Measurements from ENCODE around the gene EIF2S2. TPM values are rescaled to one million over a fixed set of nuclear protein-coding genes. Genes with fewer than 3 reads are reported as not detected.

Gene EIF2S2
- total and polyA plus RNA-seq, 2 experiments from 2014 or later = 124 to 194 TPM

- H3K36me3 Mint-ChIP-seq (ENCODE audit: low read depth) = peaks cover 11% of the 10 kb centered on the region
- Histone ChIP-seq H3K79me2 (replicated peaks; ENCODE audit: insufficient read depth) (peaks cover 17% of the 10 kb centered on the region), H3F3A (replicated peaks; ENCODE audit: low read depth) (no peaks in the 10 kb centered on the region; the same call in 1 of the 2 replicates), H3K36me3 (ENCODE audit: insufficient read depth) (no peaks in the 10 kb centered on the region), H3K4me1 (ENCODE audit: insufficient read depth) (peaks cover 6% of the 10 kb centered on the region), H3K4me2 (no peak overlapping the region), H3K27ac (ENCODE audit: low read depth) (no peak overlapping the region), H3K9me2 (ENCODE audit: insufficient read depth) (no peaks in the 10 kb centered on the region), H4K20me1 (replicated peaks; ENCODE audit: insufficient read depth) (peaks cover 8% of the 10 kb centered on the region), H2AFZ (no peak overlapping the region), H3K27me3 (ENCODE audit: insufficient read depth) (no peaks in the 10 kb centered on the region), H3K4me3 (no peak overlapping the region)
- DNase-seq (ENCODE audit: low spot score) = no peak
- H3K9me3 Mint-ChIP-seq = no peaks in the 10 kb centered on the region
- TF ChIP-seq POLR2AphosphoS5 (IDR thresholded peaks at IDR 0.05; ENCODE audit: low read depth) (no peak), ZNF331 (CRISPR knock-in tag; IDR thresholded peaks at IDR 0.05; ENCODE audit: low read depth) (no peak), EZH2 (IDR thresholded peaks at IDR 0.05; ENCODE audit: low read depth, unreplicated experiment) (no peak), NANOG (IDR thresholded peaks at IDR 0.05; ENCODE audit: borderline replicate concordance) (no peak), STAT1 (IDR thresholded peaks at IDR 0.05; ENCODE audit: unreplicated experiment) (no peak), CREB1 (CRISPR knock-in tag; IDR thresholded peaks at IDR 0.05; ENCODE audit: low read depth) (no peak), REST (IDR thresholded peaks at IDR 0.05; ENCODE audit: unreplicated experiment) (no peak), JUNB (IDR thresholded peaks at IDR 0.05; ENCODE audit: unreplicated experiment) (no peak), ZNF114 (CRISPR knock-in tag; IDR thresholded peaks at IDR 0.05) (no peak), EZH2phosphoT487 (IDR thresholded peaks at IDR 0.05; ENCODE audit: unreplicated experiment) (no peak), ZNF462 (CRISPR knock-in tag; IDR thresholded peaks at IDR 0.05) (no peak)
- TF ChIP-seq, protein P1, sequence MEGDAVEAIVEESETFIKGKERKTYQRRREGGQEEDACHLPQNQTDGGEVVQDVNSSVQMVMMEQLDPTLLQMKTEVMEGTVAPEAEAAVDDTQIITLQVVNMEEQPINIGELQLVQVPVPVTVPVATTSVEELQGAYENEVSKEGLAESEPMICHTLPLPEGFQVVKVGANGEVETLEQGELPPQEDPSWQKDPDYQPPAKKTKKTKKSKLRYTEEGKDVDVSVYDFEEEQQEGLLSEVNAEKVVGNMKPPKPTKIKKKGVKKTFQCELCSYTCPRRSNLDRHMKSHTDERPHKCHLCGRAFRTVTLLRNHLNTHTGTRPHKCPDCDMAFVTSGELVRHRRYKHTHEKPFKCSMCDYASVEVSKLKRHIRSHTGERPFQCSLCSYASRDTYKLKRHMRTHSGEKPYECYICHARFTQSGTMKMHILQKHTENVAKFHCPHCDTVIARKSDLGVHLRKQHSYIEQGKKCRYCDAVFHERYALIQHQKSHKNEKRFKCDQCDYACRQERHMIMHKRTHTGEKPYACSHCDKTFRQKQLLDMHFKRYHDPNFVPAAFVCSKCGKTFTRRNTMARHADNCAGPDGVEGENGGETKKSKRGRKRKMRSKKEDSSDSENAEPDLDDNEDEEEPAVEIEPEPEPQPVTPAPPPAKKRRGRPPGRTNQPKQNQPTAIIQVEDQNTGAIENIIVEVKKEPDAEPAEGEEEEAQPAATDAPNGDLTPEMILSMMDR (conservative IDR thresholded peaks at IDR 0.05; ENCODE audit: low read depth in 2 of 2) = no peak
- TF ChIP-seq, protein P2, sequence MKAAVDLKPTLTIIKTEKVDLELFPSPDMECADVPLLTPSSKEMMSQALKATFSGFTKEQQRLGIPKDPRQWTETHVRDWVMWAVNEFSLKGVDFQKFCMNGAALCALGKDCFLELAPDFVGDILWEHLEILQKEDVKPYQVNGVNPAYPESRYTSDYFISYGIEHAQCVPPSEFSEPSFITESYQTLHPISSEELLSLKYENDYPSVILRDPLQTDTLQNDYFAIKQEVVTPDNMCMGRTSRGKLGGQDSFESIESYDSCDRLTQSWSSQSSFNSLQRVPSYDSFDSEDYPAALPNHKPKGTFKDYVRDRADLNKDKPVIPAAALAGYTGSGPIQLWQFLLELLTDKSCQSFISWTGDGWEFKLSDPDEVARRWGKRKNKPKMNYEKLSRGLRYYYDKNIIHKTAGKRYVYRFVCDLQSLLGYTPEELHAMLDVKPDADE (IDR thresholded peaks at IDR 0.05) = no peak
- H3K4me3 Mint-ChIP-seq = no peak overlapping the region
- peaks cover 7% of the 10 kb centered on the region; the same call in 2 of the 3 replicates for H3K4me1 Mint-ChIP-seq
- no peak for ATAC-seq
- H3K27me3 Mint-ChIP-seq (ENCODE audit: insufficient read depth, low read depth, poor library complexity) = peaks cover 17% of the 10 kb centered on the region
- H3K27ac Mint-ChIP-seq = no peak overlapping the region
Observed at GRCh38 chr20:34115232-34115631, 3.2 kb upstream of the EIF2S2 start.
